ENCODE data around the gene ZCCHC9.

ZCCHC9 gene

GRCh38 chr5:81305785-81306184, 4.4 kb downstream of the ZCCHC9 start:
- no peaks in the 10 kb centered on the region for H3K27me3 ChIP-seq (ENCODE audit: insufficient read depth, low read length)
- H3K27ac ChIP-seq (ENCODE audit: low read depth, low read length), result no peak overlapping the region
- no peaks in the 10 kb centered on the region for H3K9me3 ChIP-seq (ENCODE audit: insufficient read depth, low read depth, low read length)
- peaks cover 4% of the 10 kb centered on the region; the same call in 1 of the 2 replicates for H3K4me1 ChIP-seq (ENCODE audit: insufficient read depth, low read length)
- H3K4me3 ChIP-seq (ENCODE audit: low read length), result no peak overlapping the region
- H3K36me3 ChIP-seq (ENCODE audit: insufficient read depth, low read length), result peaks cover 32% of the 10 kb centered on the region
- H3K9ac ChIP-seq (ENCODE audit: low read depth, low read length), result no peak overlapping the region

GRCh38 chr5:81308836-81309235, 7.4 kb downstream of the ZCCHC9 start:
- peaks cover 63% of the 10 kb centered on the region for H3K36me3 ChIP-seq (ENCODE audit: insufficient read depth, low read length)
- H3K4me3 ChIP-seq (ENCODE audit: low read length), result no peak overlapping the region
- H3K9ac ChIP-seq (ENCODE audit: low read depth, low read length), result no peak overlapping the region
- no peaks in the 10 kb centered on the region for H3K4me1 ChIP-seq (ENCODE audit: insufficient read depth, low read length)
- no peaks in the 10 kb centered on the region for H3K27me3 ChIP-seq (ENCODE audit: insufficient read depth, low read length)
- H3K27ac ChIP-seq (ENCODE audit: low read depth, low read length), result no peak overlapping the region
- WGBS, result 86% methylated on average over 1 of the region's 2 CpGs
- no peaks in the 10 kb centered on the region for H3K9me3 ChIP-seq (ENCODE audit: insufficient read depth, low read depth, low read length)

GRCh38 chr5:81310402-81311063, 9.1 kb downstream of the ZCCHC9 start:
- Histone ChIP-seq H3K9ac (ENCODE audit: low read depth, low read length) (no peak overlapping the region), H3K4me1 (ENCODE audit: insufficient read depth, low read length) (peaks cover 3% of the 10 kb centered on the region), H3K27ac (ENCODE audit: low read depth, low read length) (no peak overlapping the region), H3K36me3 (ENCODE audit: insufficient read depth, low read length) (peaks cover 53% of the 10 kb centered on the region), H3K9me3 (ENCODE audit: insufficient read depth, low read depth, low read length) (no peaks in the 10 kb centered on the region), H3K27me3 (ENCODE audit: insufficient read depth, low read length) (no peaks in the 10 kb centered on the region), H3K4me3 (ENCODE audit: low read length) (no peak overlapping the region)
- 90% methylated on average over 1 of the region's 1 CpG for WGBS

GRCh38 chr5:81313278-81313677, 11.9 kb downstream of the ZCCHC9 start:
- Histone ChIP-seq H3K36me3 (ENCODE audit: insufficient read depth, low read length) (peaks cover 50% of the 10 kb centered on the region), H3K4me1 (ENCODE audit: insufficient read depth, low read length) (peaks cover 7% of the 10 kb centered on the region), H3K9ac (ENCODE audit: low read depth, low read length) (no peak overlapping the region), H3K27me3 (ENCODE audit: insufficient read depth, low read length) (no peaks in the 10 kb centered on the region), H3K9me3 (ENCODE audit: insufficient read depth, low read depth, low read length) (no peaks in the 10 kb centered on the region), H3K4me3 (ENCODE audit: low read length) (no peak overlapping the region), H3K27ac (ENCODE audit: low read depth, low read length) (no peak overlapping the region)

- H3K4me1 ChIP-seq (ENCODE audit: insufficient read depth, low read length), result peaks cover 7% of the 10 kb centered on the region
Measured at GRCh38 chr5:81313686-81314085, 12.3 kb downstream of the ZCCHC9 start.

GRCh38 chr5:81314581-81314980, 13.2 kb downstream of the ZCCHC9 start:
- no peaks in the 10 kb centered on the region for H3K9me3 ChIP-seq (ENCODE audit: insufficient read depth, low read depth, low read length)
- no peaks in the 10 kb centered on the region for H3K27me3 ChIP-seq (ENCODE audit: insufficient read depth, low read length)
- H3K36me3 ChIP-seq (ENCODE audit: insufficient read depth, low read length), result peaks cover 42% of the 10 kb centered on the region
- H3K4me1 ChIP-seq (ENCODE audit: insufficient read depth, low read length), result peaks cover 7% of the 10 kb centered on the region
- WGBS, result 94% methylated on average over 3 of the region's 3 CpGs
- H3K27ac ChIP-seq (ENCODE audit: low read depth, low read length), result no peak overlapping the region; the same call in 1 of the 2 replicates
- no peak overlapping the region for H3K4me3 ChIP-seq (ENCODE audit: low read length)
- no peak overlapping the region for H3K9ac ChIP-seq (ENCODE audit: low read depth, low read length)

More at GRCh38 chr5:81313686-81314085, 12.3 kb downstream of the ZCCHC9 start:
- Histone ChIP-seq H3K27me3 (ENCODE audit: insufficient read depth, low read length) (no peaks in the 10 kb centered on the region), H3K27ac (ENCODE audit: low read depth, low read length) (no peak overlapping the region), H3K4me3 (ENCODE audit: low read length) (no peak overlapping the region), H3K9ac (ENCODE audit: low read depth, low read length) (no peak overlapping the region), H3K9me3 (ENCODE audit: insufficient read depth, low read depth, low read length) (no peaks in the 10 kb centered on the region), H3K36me3 (ENCODE audit: insufficient read depth, low read length) (peaks cover 50% of the 10 kb centered on the region)
- 96% methylated on average over 3 of the region's 3 CpGs for WGBS

- peaks cover 36% of the 10 kb centered on the region for H3K36me3 ChIP-seq (ENCODE audit: insufficient read depth, low read length)
Measured at GRCh38 chr5:81315336-81315735, 13.9 kb downstream of the ZCCHC9 start.

GRCh38 chr5:81315830-81316229, 14.4 kb downstream of the ZCCHC9 start:
- Histone ChIP-seq H3K9me3 (ENCODE audit: insufficient read depth, low read depth, low read length) (no peaks in the 10 kb centered on the region), H3K4me1 (ENCODE audit: insufficient read depth, low read length) (peaks cover 7% of the 10 kb centered on the region), H3K27ac (ENCODE audit: low read depth, low read length) (no peak overlapping the region), H3K27me3 (ENCODE audit: insufficient read depth, low read length) (no peaks in the 10 kb centered on the region), H3K4me3 (ENCODE audit: low read length) (no peak overlapping the region), H3K36me3 (ENCODE audit: insufficient read depth, low read length) (peaks cover 31% of the 10 kb centered on the region), H3K9ac (ENCODE audit: low read depth, low read length) (no peak overlapping the region)
- 86% methylated on average over 2 of the region's 4 CpGs for WGBS

More at GRCh38 chr5:81315336-81315735, 13.9 kb downstream of the ZCCHC9 start:
- Histone ChIP-seq H3K4me3 (ENCODE audit: low read length) (no peak overlapping the region), H3K9me3 (ENCODE audit: insufficient read depth, low read depth, low read length) (no peaks in the 10 kb centered on the region), H3K9ac (ENCODE audit: low read depth, low read length) (no peak overlapping the region), H3K4me1 (ENCODE audit: insufficient read depth, low read length) (peaks cover 7% of the 10 kb centered on the region), H3K27ac (ENCODE audit: low read depth, low read length) (peak overlapping the region; percentile 63; the same call in 1 of the 2 replicates), H3K27me3 (ENCODE audit: insufficient read depth, low read length) (no peaks in the 10 kb centered on the region)
- WGBS, result 80% methylated on average over 1 of the region's 1 CpG

GRCh38 chr5:81316571-81316970, 15.2 kb downstream of the ZCCHC9 start:
- Histone ChIP-seq H3K4me3 (ENCODE audit: low read length) (no peak overlapping the region), H3K27ac (ENCODE audit: low read depth, low read length) (no peak overlapping the region), H3K9ac (ENCODE audit: low read depth, low read length) (no peak overlapping the region), H3K9me3 (ENCODE audit: insufficient read depth, low read depth, low read length) (no peaks in the 10 kb centered on the region), H3K36me3 (ENCODE audit: insufficient read depth, low read length) (peaks cover 24% of the 10 kb centered on the region), H3K27me3 (ENCODE audit: insufficient read depth, low read length) (no peaks in the 10 kb centered on the region), H3K4me1 (ENCODE audit: insufficient read depth, low read length) (peaks cover 7% of the 10 kb centered on the region)
- WGBS, result 100% methylated on average over 1 of the region's 2 CpGs

GRCh38 chr5:81317536-81317935, 16.1 kb downstream of the ZCCHC9 start:
- no peak overlapping the region for H3K9ac ChIP-seq (ENCODE audit: low read depth, low read length)
- H3K4me3 ChIP-seq (ENCODE audit: low read length), result no peak overlapping the region
- H3K4me1 ChIP-seq (ENCODE audit: insufficient read depth, low read length), result peaks cover 7% of the 10 kb centered on the region
- H3K36me3 ChIP-seq (ENCODE audit: insufficient read depth, low read length), result peaks cover 14% of the 10 kb centered on the region
- H3K27me3 ChIP-seq (ENCODE audit: insufficient read depth, low read length), result no peaks in the 10 kb centered on the region
- no peaks in the 10 kb centered on the region for H3K9me3 ChIP-seq (ENCODE audit: insufficient read depth, low read depth, low read length)
- 100% methylated on average over 2 of the region's 2 CpGs for WGBS
- no peak overlapping the region for H3K27ac ChIP-seq (ENCODE audit: low read depth, low read length)

GRCh38 chr5:81326554-81326953, 25.2 kb downstream of the ZCCHC9 start:
- Histone ChIP-seq H3K9ac (ENCODE audit: low read depth, low read length) (no peak overlapping the region), H3K4me3 (ENCODE audit: low read length) (no peak overlapping the region), H3K27me3 (ENCODE audit: insufficient read depth, low read length) (no peaks in the 10 kb centered on the region), H3K4me1 (ENCODE audit: insufficient read depth, low read length) (peaks cover 14% of the 10 kb centered on the region; the same call in 1 of the 2 replicates), H3K36me3 (ENCODE audit: insufficient read depth, low read length) (no peaks in the 10 kb centered on the region), H3K9me3 (ENCODE audit: insufficient read depth, low read depth, low read length) (no peaks in the 10 kb centered on the region), H3K27ac (ENCODE audit: low read depth, low read length) (no peak overlapping the region)
- 96% methylated on average over 2 of the region's 2 CpGs for WGBS

Measured in HUES64 (cell line).